Kidney epithelial cell (primary cell): ENCODE data around the gene DTD2. TPM values are rescaled to one million over a fixed set of nuclear protein-coding genes. Genes with fewer than 3 reads are reported as not detected.

Source experiments
- DNase-seq: peaks from one replicate; pipeline ENCODE4 v3.0.0-alpha.2; 2010; ENCODE audit warnings: low read depth
- H3K27me3 ChIP-seq: 2 replicates; pipeline ENCODE4 v1.6.0; 2011; ENCODE audit warnings: low read length; ENCODE audit not compliant: control insufficient read depth, insufficient read depth
- H3K36me3 ChIP-seq: 2 replicates; pipeline ENCODE4 v1.5.1; 2011; ENCODE audit warnings: low read length; ENCODE audit not compliant: control insufficient read depth, insufficient read depth
- H3K4me3 ChIP-seq: 2 replicates; pipeline ENCODE4 v1.5.1; 2011; ENCODE audit warnings: low read depth, mild to moderate bottlenecking, control low read depth, low read length
- CTCF ChIP-seq: IDR thresholded peaks from 2 replicates; pipeline ENCODE4 v1.5.1; 2011; ENCODE audit warnings: mild to moderate bottlenecking, moderate library complexity, low read length, control low read depth, inconsistent platforms; ENCODE audit not compliant: insufficient read depth, poor library complexity, severe bottlenecking
- total RNA-seq: library from RNA; depleted of rRNA; stranded (reverse); fragments of >200 nt; gene quantifications from 2 replicates; pipeline ENCODE4 v1.2.3, GENCODE V29; 2015

The DTD2 gene
- total RNA-seq, 1 donor from 2014 or later = 30.0 TPM

GRCh38 chr14:31426663-31427062 lies 30.6 kb downstream of the DTD2 start:
- Histone ChIP-seq H3K4me3 (no peak overlapping the region), H3K27me3 (no peaks in the 10 kb centered on the region), H3K36me3 (no peaks in the 10 kb centered on the region)
- TF ChIP-seq CTCF = no peak
- DNase-seq = no peak

- no peak for TF ChIP-seq CTCF
These were observed 31.4 kb downstream of the DTD2 start for GRCh38 chr14:31425905-31426304.

GRCh38 chr14:31421200-31421599 lies 36.1 kb downstream of the DTD2 start:
- TF ChIP-seq CTCF = no peak
- H3K27me3 ChIP-seq = no peaks in the 10 kb centered on the region
- no peak for DNase-seq
- no peaks in the 10 kb centered on the region for H3K36me3 ChIP-seq
- no peak overlapping the region for H3K4me3 ChIP-seq

More at GRCh38 chr14:31425905-31426304, 31.4 kb downstream of the DTD2 start:
- Histone ChIP-seq H3K36me3 (no peaks in the 10 kb centered on the region), H3K4me3 (no peak overlapping the region), H3K27me3 (no peaks in the 10 kb centered on the region)
- DNase-seq = no peak

GRCh38 chr14:31420319-31421111 lies 36.8 kb downstream of the DTD2 start, which contains the start of gene HEATR5A:
TSS of gene HEATR5A (minus strand) at chr14:31420550. CDS start at chr14:31402975, 17,575 bp downstream.
- TF ChIP-seq CTCF = peak; percentile 19
- DNase-seq = peak; percentile 76

GRCh38 chr14:31419967-31420318 lies 37.4 kb downstream of the DTD2 start:
- H3K4me3 ChIP-seq = peak overlapping the region; percentile 91
- H3K27me3 ChIP-seq = no peaks in the 10 kb centered on the region
- no peaks in the 10 kb centered on the region for H3K36me3 ChIP-seq
- TF ChIP-seq CTCF = no peak
- DNase-seq = no peak

More at GRCh38 chr14:31420319-31421111, 36.8 kb downstream of the DTD2 start, which contains the start of gene HEATR5A:
- no peaks in the 10 kb centered on the region for H3K27me3 ChIP-seq
- no peaks in the 10 kb centered on the region for H3K36me3 ChIP-seq
- H3K4me3 ChIP-seq = peak within 1 kb of the TSS; percentile 91
